HG03108 (cell line): ENCODE results near the gene UBAP2.

Source experiments
- ATAC-seq: cut with Tn5 transposase; IDR thresholded peaks from one replicate; pipeline ENCODE4 v1.9.1; 2021; ENCODE audit warnings: moderate library complexity; ENCODE audit not compliant: unreplicated experiment

UBAP2 gene

GRCh38 chr9:33884856-33885701 lies 163.6 kb downstream of the UBAP2 start:
- ATAC-seq: no peak

- no peak for ATAC-seq
Measured at GRCh38 chr9:33881635-33882034, 167.1 kb downstream of the UBAP2 start.

GRCh38 chr9:33880211-33881089 lies 168.2 kb downstream of the UBAP2 start:
- no peak for ATAC-seq

GRCh38 chr9:33878691-33879366 lies 169.9 kb downstream of the UBAP2 start:
- no peak for ATAC-seq

GRCh38 chr9:33877727-33878489 lies 170.8 kb downstream of the UBAP2 start:
- ATAC-seq: no peak
